Activated naive CD4-positive, alpha-beta T cell treated with anti-CD3 and anti-CD28 coated beads, Interleukin-2, amount 10 ng/mL, durations not matched to agents 7 days and 5 days (primary cell): ENCODE data around the gene MTREX.

Experiments
- CTCF ChIA-PET: fragments of 350-600 bp; sonication (Branson Sonifier 250); formaldehyde crosslinking; loops from one replicate; lab custom pipeline; 2021; ENCODE audit warnings: antibody characterized with exemption; lab: Charles Lee
- DNase-seq: peaks from one replicate; pipeline ENCODE4 v3.0.0-alpha.2; 2020
- H3K27ac Mint-ChIP-seq: one replicate; pipeline ENCODE4 v1.8.0; 2021; ENCODE audit warnings: mild to moderate bottlenecking, moderate library complexity, mixed read lengths
- H3K27me3 Mint-ChIP-seq: one replicate; pipeline ENCODE4 v1.8.0; 2021; ENCODE audit warnings: mild to moderate bottlenecking, mixed read lengths
- H3K36me3 Mint-ChIP-seq: one replicate; pipeline ENCODE4 v1.8.0; 2021; ENCODE audit warnings: mixed read lengths
- H3K4me1 Mint-ChIP-seq: one replicate; pipeline ENCODE4 v1.8.0; 2021; ENCODE audit warnings: mixed read lengths
- H3K4me3 Mint-ChIP-seq: one replicate; pipeline ENCODE4 v1.8.0; 2021; ENCODE audit warnings: mild to moderate bottlenecking, moderate library complexity, mixed read lengths
- H3K9me3 Mint-ChIP-seq: one replicate; pipeline ENCODE4 v1.8.0; 2021; ENCODE audit warnings: mixed read lengths

MTREX gene

GRCh38 chr5:55437452-55437851 lies 129.7 kb downstream of the MTREX start:
- CTCF ChIA-PET: no interaction called here
- peaks cover 64% of the 10 kb centered on the region for H3K36me3 Mint-ChIP-seq
- H3K27me3 Mint-ChIP-seq: no peaks in the 10 kb centered on the region
- no peak overlapping the region for H3K27ac Mint-ChIP-seq
- peaks cover 23% of the 10 kb centered on the region for H3K9me3 Mint-ChIP-seq
- H3K4me3 Mint-ChIP-seq: no peak overlapping the region
- no peak for DNase-seq
- peaks cover 16% of the 10 kb centered on the region for H3K4me1 Mint-ChIP-seq

GRCh38 chr5:55437859-55438206 lies 130.0 kb downstream of the MTREX start:
- H3K4me3 Mint-ChIP-seq: no peak overlapping the region
- no peak overlapping the region for H3K27ac Mint-ChIP-seq
- H3K4me1 Mint-ChIP-seq: peaks cover 16% of the 10 kb centered on the region
- H3K27me3 Mint-ChIP-seq: no peaks in the 10 kb centered on the region
- CTCF ChIA-PET: no interaction called here
- H3K9me3 Mint-ChIP-seq: peaks cover 19% of the 10 kb centered on the region
- DNase-seq: no peak
- H3K36me3 Mint-ChIP-seq: peaks cover 63% of the 10 kb centered on the region

- CTCF ChIA-PET: interaction anchor here (1.5 kb wide), 1 partner anchor 253 kb away, joined by 5 read pairs; no protein-coding TSS in a partner anchor
- DNase-seq: no peak
- Mint-ChIP-seq H3K27ac (no peak overlapping the region), H3K36me3 (peaks cover 60% of the 10 kb centered on the region), H3K4me3 (no peak overlapping the region), H3K27me3 (no peaks in the 10 kb centered on the region), H3K9me3 (peaks cover 18% of the 10 kb centered on the region), H3K4me1 (peaks cover 16% of the 10 kb centered on the region)
These were observed 131.2 kb downstream of the MTREX start for GRCh38 chr5:55438998-55439397.

- Mint-ChIP-seq H3K4me1 (peaks cover 16% of the 10 kb centered on the region), H3K27me3 (no peaks in the 10 kb centered on the region), H3K9me3 (peaks cover 6% of the 10 kb centered on the region), H3K27ac (no peak overlapping the region), H3K4me3 (no peak overlapping the region), H3K36me3 (peaks cover 51% of the 10 kb centered on the region)
- CTCF ChIA-PET: interaction anchor here (0.7 to 1.5 kb wide), 3 partner anchors 160 to 252 kb away, joined by 3 to 5 read pairs (median 4); no protein-coding TSS in a partner anchor
- DNase-seq: no peak
These were observed 132.4 kb downstream of the MTREX start for GRCh38 chr5:55440188-55440646.

- no peaks in the 10 kb centered on the region for H3K27me3 Mint-ChIP-seq
- H3K27ac Mint-ChIP-seq: no peak overlapping the region
- H3K4me3 Mint-ChIP-seq: no peak overlapping the region
- H3K4me1 Mint-ChIP-seq: peaks cover 16% of the 10 kb centered on the region
- H3K9me3 Mint-ChIP-seq: peaks cover 2% of the 10 kb centered on the region
- CTCF ChIA-PET: interaction anchor here (0.8 kb wide), 1 partner anchor 181 kb away, joined by 4 read pairs; no protein-coding TSS in a partner anchor
- H3K36me3 Mint-ChIP-seq: peaks cover 46% of the 10 kb centered on the region
- no peak for DNase-seq
These were observed 133.4 kb downstream of the MTREX start for GRCh38 chr5:55441107-55441771.

- Mint-ChIP-seq H3K4me3 (no peak overlapping the region), H3K27me3 (no peaks in the 10 kb centered on the region), H3K36me3 (peaks cover 43% of the 10 kb centered on the region), H3K27ac (no peak overlapping the region), H3K4me1 (peaks cover 16% of the 10 kb centered on the region), H3K9me3 (no peaks in the 10 kb centered on the region)
- CTCF ChIA-PET: no interaction called here
- no peak for DNase-seq
These were observed 134.2 kb downstream of the MTREX start for GRCh38 chr5:55441954-55442353.

GRCh38 chr5:55445791-55446190 lies 138.0 kb downstream of the MTREX start:
- DNase-seq: no peak
- H3K4me1 Mint-ChIP-seq: peaks cover 9% of the 10 kb centered on the region
- no peaks in the 10 kb centered on the region for H3K27me3 Mint-ChIP-seq
- CTCF ChIA-PET: interaction anchor here (1.1 kb wide), 1 partner anchor 70 kb away, joined by 3 read pairs; no protein-coding TSS in a partner anchor
- H3K27ac Mint-ChIP-seq: no peak overlapping the region
- no peak overlapping the region for H3K4me3 Mint-ChIP-seq
- peaks cover 29% of the 10 kb centered on the region for H3K36me3 Mint-ChIP-seq
- no peaks in the 10 kb centered on the region for H3K9me3 Mint-ChIP-seq

GRCh38 chr5:55446640-55447351 lies 139.0 kb downstream of the MTREX start:
- CTCF ChIA-PET: no interaction called here
- Mint-ChIP-seq H3K4me1 (peaks cover 1% of the 10 kb centered on the region), H3K27me3 (no peaks in the 10 kb centered on the region), H3K27ac (no peak overlapping the region), H3K4me3 (no peak overlapping the region), H3K36me3 (peaks cover 26% of the 10 kb centered on the region), H3K9me3 (no peaks in the 10 kb centered on the region)
- DNase-seq: no peak

GRCh38 chr5:55450050-55450765 lies 142.4 kb downstream of the MTREX start:
- no peak overlapping the region for H3K4me3 Mint-ChIP-seq
- peaks cover 6% of the 10 kb centered on the region for H3K4me1 Mint-ChIP-seq
- H3K27me3 Mint-ChIP-seq: no peaks in the 10 kb centered on the region
- no peaks in the 10 kb centered on the region for H3K9me3 Mint-ChIP-seq
- peaks cover 36% of the 10 kb centered on the region for H3K36me3 Mint-ChIP-seq
- CTCF ChIA-PET: no interaction called here
- DNase-seq: no peak
- no peak overlapping the region for H3K27ac Mint-ChIP-seq

- H3K9me3 Mint-ChIP-seq: no peaks in the 10 kb centered on the region
- no peak overlapping the region for H3K27ac Mint-ChIP-seq
- no peak overlapping the region for H3K4me3 Mint-ChIP-seq
- H3K4me1 Mint-ChIP-seq: peaks cover 6% of the 10 kb centered on the region
- H3K27me3 Mint-ChIP-seq: no peaks in the 10 kb centered on the region
- DNase-seq: no peak
- H3K36me3 Mint-ChIP-seq: peaks cover 34% of the 10 kb centered on the region
- CTCF ChIA-PET: no interaction called here
These were observed 144.2 kb downstream of the MTREX start for GRCh38 chr5:55451976-55452375.

- Mint-ChIP-seq H3K9me3 (no peaks in the 10 kb centered on the region), H3K27me3 (no peaks in the 10 kb centered on the region), H3K36me3 (peaks cover 27% of the 10 kb centered on the region), H3K4me3 (no peak overlapping the region), H3K4me1 (peaks cover 6% of the 10 kb centered on the region), H3K27ac (no peak overlapping the region)
- no peak for DNase-seq
- CTCF ChIA-PET: no interaction called here
These were observed 145.4 kb downstream of the MTREX start for GRCh38 chr5:55453211-55453610.

- Mint-ChIP-seq H3K4me1 (peaks cover 6% of the 10 kb centered on the region), H3K27me3 (no peaks in the 10 kb centered on the region), H3K27ac (no peak overlapping the region), H3K4me3 (no peak overlapping the region), H3K9me3 (no peaks in the 10 kb centered on the region), H3K36me3 (peaks cover 25% of the 10 kb centered on the region)
- no peak for DNase-seq
- CTCF ChIA-PET: interaction anchor here (0.9 kb wide), 1 partner anchor 11 kb away, joined by 3 read pairs; no protein-coding TSS in a partner anchor
These were observed 146.5 kb downstream of the MTREX start for GRCh38 chr5:55454282-55454681.

GRCh38 chr5:55456216-55456895 lies 148.6 kb downstream of the MTREX start:
- peaks cover 30% of the 10 kb centered on the region for H3K36me3 Mint-ChIP-seq
- no peak overlapping the region for H3K27ac Mint-ChIP-seq
- H3K4me1 Mint-ChIP-seq: peaks cover 6% of the 10 kb centered on the region
- CTCF ChIA-PET: interaction anchor here (1.1 to 1.8 kb wide), 2 partner anchors 23 to 235 kb away, joined by 5 to 6 read pairs; no protein-coding TSS in a partner anchor
- H3K9me3 Mint-ChIP-seq: no peaks in the 10 kb centered on the region
- H3K4me3 Mint-ChIP-seq: no peak overlapping the region
- DNase-seq: no peak
- no peaks in the 10 kb centered on the region for H3K27me3 Mint-ChIP-seq

GRCh38 chr5:55459572-55459971 lies 151.8 kb downstream of the MTREX start:
- Mint-ChIP-seq H3K9me3 (no peaks in the 10 kb centered on the region), H3K36me3 (peaks cover 29% of the 10 kb centered on the region), H3K27me3 (no peaks in the 10 kb centered on the region), H3K27ac (no peak overlapping the region), H3K4me1 (no peaks in the 10 kb centered on the region), H3K4me3 (no peak overlapping the region)
- CTCF ChIA-PET: interaction anchor here (0.7 kb wide), 1 partner anchor 554 kb away, joined by 4 read pairs; no protein-coding TSS in a partner anchor
- DNase-seq: no peak
